Activated CD4-positive, alpha-beta T cell treated with anti-CD3 and anti-CD28 coated beads, Interleukin-2, amount 50 U/mL, for 48 hours (primary cell): ENCODE measurements around the gene RIOX2.

Experiments
- DNase-seq, 2 experiments: peaks; one replicate each; pipeline ENCODE4 v3.0.0-alpha.2; 2020

Gene RIOX2

GRCh38 chr3:97988784-97989568 lies 16.7 kb upstream of the RIOX2 start:
- no peak for DNase-seq

DNA sequence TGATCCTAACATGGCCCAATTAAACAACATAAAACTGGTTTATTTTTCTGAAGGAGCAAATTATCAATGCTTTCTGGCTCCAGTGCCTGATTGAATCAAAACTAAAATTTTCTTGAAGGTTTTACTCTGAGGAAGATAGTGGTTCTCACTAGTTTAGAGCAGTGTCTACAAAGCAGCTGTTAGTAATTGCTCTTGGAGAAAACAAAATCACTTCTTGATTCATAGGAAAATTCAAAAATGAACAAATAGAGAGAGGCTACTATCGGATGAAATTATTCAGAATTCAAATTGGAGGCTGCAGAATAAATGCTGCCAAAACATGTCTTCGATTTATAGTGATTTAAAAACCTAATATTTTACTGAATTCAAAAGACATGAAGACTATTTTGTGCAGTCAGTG lies 15.1 kb upstream of the RIOX2 start:
- DNase-seq, result no peak

- no peak for DNase-seq
Measured at GRCh38 chr3:97983933-97984491, 11.8 kb upstream of the RIOX2 start.

DNA sequence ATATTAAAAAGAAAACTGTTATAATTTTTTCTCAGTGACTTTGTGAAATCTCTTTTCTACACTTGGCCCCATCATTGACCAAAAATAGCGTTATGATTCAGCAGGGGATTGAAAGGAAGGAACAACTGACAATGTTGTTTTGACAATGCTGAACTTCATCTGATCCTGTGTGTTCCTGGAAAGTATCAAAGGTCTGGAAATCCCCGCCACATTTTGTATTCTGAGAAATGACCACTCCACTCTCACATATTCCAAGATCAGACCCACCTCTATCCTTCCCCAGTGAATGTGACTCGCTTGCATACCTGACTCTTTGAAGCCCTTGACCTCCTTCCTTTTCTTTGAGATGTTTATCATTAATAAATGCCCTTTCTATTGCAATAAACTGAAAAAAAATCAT lies 9.7 kb upstream of the RIOX2 start:
- DNase-seq, result no peak

DNA sequence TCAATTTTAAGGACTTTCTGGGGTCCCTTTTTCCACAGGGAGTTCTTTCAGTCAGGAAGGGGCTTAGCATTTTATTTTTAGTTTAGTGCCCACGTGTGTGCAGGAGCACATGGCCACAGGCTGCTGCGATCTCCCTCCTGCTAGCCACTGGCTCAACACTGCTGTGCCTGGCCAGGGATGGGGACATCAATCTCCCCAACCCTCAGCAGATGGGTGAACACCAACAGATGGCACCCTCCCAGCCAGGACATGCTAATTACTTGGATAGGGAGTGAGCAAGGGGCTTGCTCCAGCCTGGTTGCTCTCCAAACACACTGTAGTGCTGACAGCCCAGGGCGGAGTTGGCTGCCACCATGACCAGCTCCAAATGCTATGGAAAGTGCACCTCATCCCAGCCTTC lies 7.4 kb upstream of the RIOX2 start:
- no peak for DNase-seq

GRCh38 chr3:97975466-97975865 lies 3.2 kb upstream of the RIOX2 start:
- no peak for DNase-seq

- no peak for DNase-seq
Measured at GRCh38 chr3:97974996-97975395, 2.8 kb upstream of the RIOX2 start.

DNA sequence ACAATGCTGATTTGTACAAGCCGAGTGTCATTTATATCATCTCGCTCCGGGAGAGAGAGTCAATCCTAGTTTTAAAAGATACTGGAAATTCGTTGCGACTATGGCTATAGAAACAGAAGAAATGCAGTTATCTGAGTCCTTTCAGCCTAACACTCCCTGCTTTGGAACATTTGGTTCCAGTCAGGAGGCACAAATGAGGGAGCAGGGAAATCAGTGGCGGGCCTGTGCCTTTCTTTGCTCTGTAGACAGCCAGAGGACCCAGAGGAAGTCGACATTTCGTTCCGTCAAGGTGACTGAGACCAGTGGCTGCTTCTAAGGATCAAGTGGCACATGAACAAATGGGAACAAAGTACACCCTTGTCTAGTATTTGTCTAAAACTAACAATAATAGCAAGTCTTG lies 745 bp upstream of the RIOX2 start:
- no peak for DNase-seq

DNA sequence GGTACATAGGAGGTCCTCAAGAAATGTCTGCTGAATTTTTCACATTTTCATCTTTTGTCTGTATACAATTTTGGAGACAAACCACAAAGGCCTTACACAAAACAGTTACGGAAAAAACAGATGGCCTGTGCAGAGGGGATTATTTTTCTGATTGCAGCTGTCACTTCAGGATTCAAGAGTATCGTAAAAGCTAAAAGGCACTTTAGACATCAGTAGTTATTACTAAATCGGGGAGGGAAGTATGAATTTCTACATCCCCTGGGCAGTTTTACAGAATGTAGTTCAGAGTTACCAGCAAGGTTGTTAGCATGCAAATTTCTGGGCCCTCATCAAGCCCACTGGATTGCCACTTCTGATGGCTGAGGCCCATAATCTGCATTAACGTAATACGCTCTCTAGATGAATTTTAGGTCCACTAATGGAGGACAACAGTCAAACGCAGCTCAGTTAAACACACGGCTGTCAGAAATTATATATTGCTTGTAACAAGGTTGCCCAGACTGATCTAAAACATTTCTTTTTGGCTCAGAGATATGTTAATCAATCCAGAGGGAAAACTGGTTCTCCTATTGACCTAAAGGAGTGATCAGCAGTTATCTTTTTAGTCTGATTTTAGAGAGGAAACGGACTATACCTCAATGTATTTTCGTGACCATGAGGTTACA lies 1.1 kb downstream of the RIOX2 start:
- no peak for DNase-seq

DNA sequence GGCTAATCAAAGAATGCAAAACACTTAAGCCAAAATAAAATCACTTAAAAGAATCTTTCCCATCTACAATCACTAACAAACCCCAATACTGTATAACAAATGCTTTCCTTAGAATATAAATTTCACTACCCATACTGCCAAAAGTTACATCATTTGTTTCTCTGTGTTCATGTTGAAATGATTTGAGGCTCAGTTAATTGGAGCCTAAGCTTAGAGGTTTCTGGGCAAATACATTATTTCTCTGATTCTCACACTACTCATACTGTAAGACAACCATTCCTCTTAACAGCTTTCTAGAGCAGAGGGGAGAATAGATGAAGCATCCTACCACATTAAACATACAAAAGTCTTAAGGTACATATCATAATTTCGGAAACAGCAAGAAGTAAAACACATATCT lies 2.1 kb downstream of the RIOX2 start:
- DNase-seq, result no peak

- DNase-seq, result no peak
Measured at GRCh38 chr3:97969541-97969940, 2.7 kb downstream of the RIOX2 start.

- DNase-seq, result no peak
Measured at GRCh38 chr3:97968376-97968775, 3.9 kb downstream of the RIOX2 start.

DNA sequence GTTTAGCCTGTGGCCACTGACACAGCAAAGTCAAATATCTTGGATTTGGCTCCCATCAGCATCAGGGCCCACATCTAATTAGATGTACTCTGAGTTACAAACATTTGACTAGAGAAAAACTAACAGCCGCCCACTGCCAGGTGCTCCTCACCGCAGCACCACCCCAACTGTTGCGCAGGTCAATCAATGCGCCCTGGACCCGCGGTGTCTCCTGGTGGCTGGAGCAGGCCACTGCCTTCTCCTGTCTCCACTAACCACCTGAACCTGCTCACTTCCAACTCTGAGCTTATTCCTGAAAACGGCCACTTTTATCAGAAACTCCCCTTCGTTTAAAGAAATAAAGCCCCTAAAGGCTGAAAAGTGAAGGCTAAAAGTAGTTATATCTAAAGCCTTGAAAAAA lies 4.3 kb downstream of the RIOX2 start:
- DNase-seq, result no peak

DNA sequence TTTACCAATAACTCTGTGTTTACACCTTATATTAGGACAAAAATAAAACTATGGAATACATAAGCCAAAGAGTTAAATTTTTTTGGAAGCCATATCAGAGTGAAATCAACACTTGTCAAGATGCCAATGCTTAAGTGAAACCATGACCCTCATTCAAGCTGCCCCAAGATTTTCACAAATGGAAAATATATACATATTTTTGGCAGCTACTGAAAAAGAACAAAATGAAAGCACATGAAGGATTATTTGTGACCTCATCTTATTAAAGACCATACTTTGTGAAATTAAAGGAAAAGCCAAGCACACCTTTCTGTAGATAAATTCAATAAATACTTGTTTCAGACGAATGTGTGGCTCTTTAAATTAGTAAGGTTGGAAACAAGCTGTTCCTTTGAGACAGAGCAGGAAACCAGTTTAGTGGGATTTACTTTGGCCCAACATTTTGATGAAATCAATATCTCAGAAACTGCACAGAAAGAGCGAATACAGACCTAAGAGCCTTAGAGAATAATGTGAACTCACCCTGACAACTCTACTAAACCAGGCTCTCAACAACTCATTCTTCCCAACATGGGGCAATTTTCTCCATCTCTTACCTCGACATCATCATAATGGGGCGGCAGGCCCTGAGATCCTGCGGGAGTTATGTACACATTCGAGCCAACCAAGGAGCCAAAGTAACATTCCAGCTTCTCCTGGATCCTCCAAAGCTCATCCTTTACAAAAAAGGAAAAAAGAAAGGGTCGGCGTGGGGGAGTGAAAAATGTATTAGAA lies 11.1 kb downstream of the RIOX2 start:
- no peak for DNase-seq

DNA sequence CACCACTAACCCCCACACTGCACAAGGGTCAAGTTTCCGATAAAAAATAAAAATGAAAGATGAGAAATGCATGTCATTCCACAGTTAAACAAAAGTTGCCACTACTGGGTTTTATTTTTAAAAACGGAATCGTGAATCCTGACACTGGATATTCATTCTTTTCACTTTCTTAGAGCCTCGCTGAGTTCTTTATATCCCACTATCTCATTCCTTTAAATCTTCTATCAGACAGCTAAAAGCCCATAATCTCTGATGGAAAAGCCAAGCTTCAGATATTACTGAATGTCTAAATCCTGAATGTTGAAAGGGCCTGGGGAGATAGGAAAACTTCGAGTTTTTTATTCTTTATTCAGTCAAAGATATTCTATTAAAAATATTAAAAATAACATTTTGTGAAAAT lies 11.7 kb downstream of the RIOX2 start:
- no peak for DNase-seq

- no peak for DNase-seq
Measured at GRCh38 chr3:97959872-97960271, 12.4 kb downstream of the RIOX2 start.

DNA sequence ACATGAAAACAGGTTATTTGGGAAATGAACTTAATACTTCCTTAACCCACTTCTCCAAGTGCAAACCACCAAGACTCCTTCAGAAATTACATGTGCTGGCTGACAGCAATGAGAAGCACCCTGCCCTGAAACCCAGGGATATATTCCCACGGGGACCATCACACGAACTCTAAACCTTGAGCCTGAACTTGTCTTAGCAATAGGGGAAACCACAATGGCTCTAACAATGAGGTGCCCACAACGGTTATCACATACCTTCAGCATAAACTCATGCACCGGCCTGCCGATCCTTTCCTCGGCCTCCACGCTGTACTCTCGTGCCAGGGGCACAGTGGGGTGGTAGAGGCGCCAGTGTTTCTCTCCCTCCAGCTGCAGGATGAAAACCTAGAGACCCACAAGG lies 13.4 kb downstream of the RIOX2 start:
- DNase-seq, result no peak

GRCh38 chr3:97958396-97958795 lies 13.8 kb downstream of the RIOX2 start:
- no peak for DNase-seq

DNA sequence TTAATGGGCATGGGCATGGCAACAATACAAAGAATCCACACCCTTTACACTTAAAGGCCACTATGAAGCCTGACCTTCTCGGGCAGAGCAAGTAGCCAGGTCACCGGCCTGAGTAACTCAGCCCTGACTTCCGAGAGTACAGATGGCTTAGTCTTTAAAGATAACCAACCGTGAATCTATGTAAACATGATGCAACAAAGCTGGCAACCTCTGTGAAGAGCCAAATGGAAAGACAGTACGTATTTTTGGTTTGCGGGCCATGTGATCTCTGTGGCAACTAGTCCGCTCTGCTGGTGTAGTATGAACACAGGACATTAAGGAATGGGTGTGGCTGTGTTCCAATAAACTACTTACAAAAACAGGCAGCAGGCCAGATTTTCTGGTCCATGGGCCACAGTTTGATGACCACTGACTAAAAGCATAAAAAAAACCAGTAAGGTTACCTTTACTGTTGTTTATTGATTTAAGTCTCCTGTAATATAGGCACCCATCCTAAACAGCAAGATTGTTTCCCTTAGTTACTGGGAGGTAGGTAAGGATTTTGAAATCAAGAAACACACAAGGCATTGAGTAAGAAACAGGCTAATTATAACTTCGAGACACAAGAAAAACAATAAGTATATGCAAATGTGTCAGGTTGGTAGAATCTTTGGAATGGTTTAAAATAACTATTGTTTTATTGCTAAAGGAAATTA lies 14.5 kb downstream of the RIOX2 start:
- no peak for DNase-seq

DNA sequence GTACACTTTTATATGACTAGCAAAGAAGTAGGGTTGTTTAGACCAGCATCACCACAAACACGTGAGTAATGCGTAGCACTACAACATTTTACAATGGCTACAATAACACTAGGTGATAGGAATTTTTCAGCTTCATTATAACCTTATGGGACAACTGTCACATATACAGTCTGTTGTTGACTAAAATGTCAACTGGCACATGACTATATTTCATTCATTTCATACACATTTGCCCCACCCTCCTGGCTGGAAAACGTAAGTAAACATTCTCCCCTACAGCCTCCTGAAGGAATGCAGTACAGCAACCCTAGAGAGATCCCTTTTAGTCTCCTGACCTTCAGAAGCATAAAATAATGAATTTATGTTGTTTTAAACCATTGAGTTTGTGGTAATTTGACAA lies 16.2 kb downstream of the RIOX2 start:
- no peak for DNase-seq

- DNase-seq, result no peak
Measured at GRCh38 chr3:97954228-97954827, 17.9 kb downstream of the RIOX2 start.

GRCh38 chr3:97952872-97953271 lies 19.4 kb downstream of the RIOX2 start:
- DNase-seq, result no peak

DNA sequence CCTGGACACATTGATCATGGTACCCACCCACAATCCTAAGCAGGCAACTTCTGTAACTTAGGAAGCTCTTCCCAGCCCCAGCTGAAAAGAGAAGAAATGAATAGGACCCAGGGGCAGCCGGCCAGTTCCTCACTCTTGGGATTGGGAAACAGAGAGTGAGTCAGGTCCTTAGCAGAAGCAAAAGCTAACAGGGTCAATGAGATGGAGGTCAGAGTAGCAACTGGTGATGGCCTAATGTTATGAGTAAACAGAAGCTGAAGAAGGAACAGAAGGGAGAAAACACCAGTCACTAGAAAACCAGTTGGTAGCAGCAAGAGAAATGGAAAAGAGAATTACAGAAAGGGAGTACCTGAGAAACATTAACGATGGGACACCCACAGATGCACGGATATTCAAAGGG lies 20.0 kb downstream of the RIOX2 start:
- DNase-seq, result no peak
